Measurements from ENCODE around the gene ARHGAP44. TPM values are rescaled to one million over a fixed set of nuclear protein-coding genes. Genes with fewer than 3 reads are reported as not detected.
A peak's percentile ranks its signal among the peaks of the same experiment; 100 is the strongest.
"Not testable (repeated sequence)": the region's sequence is repeated elsewhere in the genome, so short reads cannot be mapped to it uniquely, and the experiment has no call there.

Gene ARHGAP44
- total RNA-seq, 1 donor from 2014 or later, result 17.5 TPM

DNA sequence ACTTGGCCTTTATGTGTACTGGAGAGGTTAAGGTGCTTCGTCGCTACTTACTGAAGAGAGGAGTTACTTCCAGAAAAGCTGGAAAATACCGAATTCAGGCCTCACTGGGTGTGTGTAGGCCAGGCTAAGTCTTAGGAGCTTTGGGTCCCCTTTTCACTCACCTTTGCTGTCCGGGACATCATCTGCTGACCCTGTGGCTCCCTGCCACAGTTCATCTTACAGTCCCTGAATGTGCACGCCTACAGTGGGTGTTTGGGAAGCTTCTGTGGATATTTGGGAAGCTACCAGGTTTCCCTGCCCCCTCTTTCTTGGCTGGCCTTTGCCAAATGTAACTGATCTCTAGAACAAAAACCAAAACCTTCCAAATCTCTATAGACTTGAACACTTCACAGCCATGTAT, 177.1 kb downstream of the ARHGAP44 start:
- DNase-seq, result no peak
- Mint-ChIP-seq H3K4me3 (ENCODE audit: unreplicated experiment) (no peak overlapping the region), H3K4me1 (ENCODE audit: low read depth, unreplicated experiment) (no peaks in the 10 kb centered on the region), H3K27ac (ENCODE audit: unreplicated experiment) (no peak overlapping the region), H3K9me3 (ENCODE audit: unreplicated experiment) (no peaks in the 10 kb centered on the region), H3K27me3 (ENCODE audit: unreplicated experiment) (peaks cover 2% of the 10 kb centered on the region), H3K36me3 (ENCODE audit: unreplicated experiment) (peaks cover 5% of the 10 kb centered on the region)
- TF ChIP-seq, protein P1, sequence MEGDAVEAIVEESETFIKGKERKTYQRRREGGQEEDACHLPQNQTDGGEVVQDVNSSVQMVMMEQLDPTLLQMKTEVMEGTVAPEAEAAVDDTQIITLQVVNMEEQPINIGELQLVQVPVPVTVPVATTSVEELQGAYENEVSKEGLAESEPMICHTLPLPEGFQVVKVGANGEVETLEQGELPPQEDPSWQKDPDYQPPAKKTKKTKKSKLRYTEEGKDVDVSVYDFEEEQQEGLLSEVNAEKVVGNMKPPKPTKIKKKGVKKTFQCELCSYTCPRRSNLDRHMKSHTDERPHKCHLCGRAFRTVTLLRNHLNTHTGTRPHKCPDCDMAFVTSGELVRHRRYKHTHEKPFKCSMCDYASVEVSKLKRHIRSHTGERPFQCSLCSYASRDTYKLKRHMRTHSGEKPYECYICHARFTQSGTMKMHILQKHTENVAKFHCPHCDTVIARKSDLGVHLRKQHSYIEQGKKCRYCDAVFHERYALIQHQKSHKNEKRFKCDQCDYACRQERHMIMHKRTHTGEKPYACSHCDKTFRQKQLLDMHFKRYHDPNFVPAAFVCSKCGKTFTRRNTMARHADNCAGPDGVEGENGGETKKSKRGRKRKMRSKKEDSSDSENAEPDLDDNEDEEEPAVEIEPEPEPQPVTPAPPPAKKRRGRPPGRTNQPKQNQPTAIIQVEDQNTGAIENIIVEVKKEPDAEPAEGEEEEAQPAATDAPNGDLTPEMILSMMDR (IDR thresholded peaks at IDR 0.05; ENCODE audit: partially characterized antibody, unreplicated experiment), result no peak

DNA sequence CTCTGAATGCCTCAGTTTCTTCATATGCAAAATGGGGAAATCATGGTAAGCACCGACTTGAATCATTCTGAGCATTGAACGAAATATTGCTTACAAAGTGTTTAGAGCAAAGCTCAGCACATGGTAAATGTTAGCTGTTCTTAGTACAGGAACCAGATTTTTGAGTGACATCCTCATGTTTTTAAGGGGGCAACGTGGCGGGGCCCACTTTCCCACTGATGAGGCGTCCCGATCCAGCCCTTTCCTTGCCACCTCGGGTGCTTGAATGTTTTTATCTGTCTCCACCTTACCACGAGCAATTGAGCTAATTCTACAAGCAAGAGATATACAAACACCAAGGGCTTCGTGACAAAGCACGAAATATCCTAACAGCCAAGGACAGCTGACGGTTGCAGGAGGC, 178.7 kb downstream of the ARHGAP44 start:
- H3K4me3 Mint-ChIP-seq (ENCODE audit: unreplicated experiment), result no peak overlapping the region
- no peak overlapping the region for H3K27ac Mint-ChIP-seq (ENCODE audit: unreplicated experiment)
- peaks cover 6% of the 10 kb centered on the region for H3K36me3 Mint-ChIP-seq (ENCODE audit: unreplicated experiment)
- H3K27me3 Mint-ChIP-seq (ENCODE audit: unreplicated experiment), result peaks cover 2% of the 10 kb centered on the region
- DNase-seq, result no peak
- H3K9me3 Mint-ChIP-seq (ENCODE audit: unreplicated experiment), result no peaks in the 10 kb centered on the region
- TF ChIP-seq, protein P1 (IDR thresholded peaks at IDR 0.05; ENCODE audit: partially characterized antibody, unreplicated experiment), result no peak
- no peaks in the 10 kb centered on the region for H3K4me1 Mint-ChIP-seq (ENCODE audit: low read depth, unreplicated experiment)

DNA sequence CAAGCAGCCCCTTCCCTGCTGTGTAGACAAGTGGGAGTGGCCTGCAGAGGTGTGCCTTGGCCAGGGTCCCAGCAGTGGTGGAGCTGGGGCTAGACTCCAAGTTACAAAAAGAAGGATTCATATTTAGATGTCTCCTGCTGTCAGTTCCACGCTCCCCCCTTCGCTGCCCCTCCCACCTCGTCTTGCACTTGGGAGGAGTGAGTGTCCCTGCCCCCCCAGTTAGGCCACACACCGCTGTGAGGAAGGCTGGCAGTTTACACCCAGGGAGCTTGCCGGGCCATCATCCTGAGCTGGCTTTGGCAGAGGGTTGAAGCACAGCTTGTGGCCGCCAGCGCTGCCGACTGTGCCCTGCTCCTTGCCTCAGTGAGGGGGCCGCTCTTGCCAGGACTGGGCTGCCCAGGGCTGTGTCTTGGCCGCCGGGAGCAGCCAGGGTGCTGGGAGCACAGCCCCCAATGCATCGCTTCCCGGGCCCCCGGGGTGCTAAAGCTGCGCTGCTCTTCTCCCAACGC, 184.3 kb downstream of the ARHGAP44 start:
- H3K36me3 Mint-ChIP-seq (ENCODE audit: unreplicated experiment), result peaks cover 6% of the 10 kb centered on the region
- no peak overlapping the region for H3K27ac Mint-ChIP-seq (ENCODE audit: unreplicated experiment)
- peaks cover 2% of the 10 kb centered on the region for H3K27me3 Mint-ChIP-seq (ENCODE audit: unreplicated experiment)
- H3K4me3 Mint-ChIP-seq (ENCODE audit: unreplicated experiment), result peak overlapping the region; percentile 59
- DNase-seq, result no peak
- TF ChIP-seq, protein P1 (IDR thresholded peaks at IDR 0.05; ENCODE audit: partially characterized antibody, unreplicated experiment), result no peak
- H3K4me1 Mint-ChIP-seq (ENCODE audit: low read depth, unreplicated experiment), result no peaks in the 10 kb centered on the region
- H3K9me3 Mint-ChIP-seq (ENCODE audit: unreplicated experiment), result no peaks in the 10 kb centered on the region

DNA sequence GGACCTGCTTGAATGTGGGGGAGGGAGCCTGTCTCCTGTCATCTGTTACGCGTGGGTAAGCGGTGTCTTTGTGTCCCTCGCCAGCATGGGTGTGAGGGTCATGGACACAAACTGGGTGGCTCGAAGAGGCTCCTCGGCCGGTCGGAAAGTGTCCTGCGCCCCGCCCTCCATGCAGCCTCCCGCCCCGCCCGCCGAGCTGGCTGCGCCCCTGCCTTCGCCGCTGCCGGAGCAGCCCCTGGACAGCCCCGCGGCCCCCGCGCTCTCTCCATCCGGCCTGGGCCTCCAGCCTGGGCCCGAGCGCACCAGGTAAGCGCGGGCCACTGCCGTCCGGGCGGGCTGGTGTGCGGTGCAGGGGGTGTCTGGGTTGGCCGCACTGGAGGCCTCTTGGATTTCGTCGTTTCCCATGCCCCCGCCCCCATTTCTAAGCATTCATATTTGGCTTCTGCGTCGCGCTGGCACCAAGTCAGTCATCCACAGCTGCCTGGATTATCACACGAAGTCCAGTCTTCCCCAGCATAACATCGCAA, 184.8 kb downstream of the ARHGAP44 start:
- TF ChIP-seq, protein P1 (IDR thresholded peaks at IDR 0.05; ENCODE audit: partially characterized antibody, unreplicated experiment), result no peak
- peak; percentile 38 for DNase-seq

DNA sequence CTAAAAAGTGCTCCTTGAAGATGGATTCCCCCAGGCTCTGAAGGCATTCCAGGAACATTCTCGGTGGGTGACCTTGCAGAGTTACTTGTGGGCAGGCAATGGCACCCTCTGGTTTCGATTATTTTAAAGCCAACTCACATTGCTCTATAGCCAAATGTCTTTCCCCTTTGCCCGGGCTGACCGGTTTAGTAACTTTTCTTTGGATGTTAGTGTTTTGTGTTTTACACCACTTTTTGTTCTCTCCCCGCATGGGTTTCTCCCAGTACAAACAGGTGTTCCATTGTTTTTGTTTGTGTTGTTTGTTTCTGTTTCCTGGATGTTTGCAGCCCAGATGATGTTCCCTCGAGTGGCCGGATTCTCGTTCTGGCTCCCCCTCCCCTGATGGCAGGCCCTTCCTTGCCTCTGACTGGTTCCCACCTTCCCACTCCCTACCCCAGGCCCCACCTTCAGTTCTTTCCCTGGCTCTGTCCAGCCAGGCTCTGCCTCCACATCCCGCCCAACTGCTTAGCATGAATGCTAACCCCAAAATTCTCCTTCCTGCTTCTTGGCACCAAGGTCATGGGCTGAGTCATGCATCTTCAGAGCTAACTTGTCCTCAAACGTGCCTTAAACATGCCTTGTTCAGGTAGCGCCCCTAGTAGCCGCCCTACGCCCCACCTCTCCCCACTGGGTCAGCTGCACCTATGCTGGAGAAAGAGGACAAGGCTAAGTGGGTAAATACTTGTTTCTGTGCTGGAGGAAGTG, 187.9 kb downstream of the ARHGAP44 start:
- H3K9me3 Mint-ChIP-seq (ENCODE audit: unreplicated experiment), result peaks cover 1% of the 10 kb centered on the region
- H3K4me3 Mint-ChIP-seq (ENCODE audit: unreplicated experiment), result no peak overlapping the region
- H3K27me3 Mint-ChIP-seq (ENCODE audit: unreplicated experiment), result peaks cover 4% of the 10 kb centered on the region
- no peak for DNase-seq
- TF ChIP-seq, protein P1 (IDR thresholded peaks at IDR 0.05; ENCODE audit: partially characterized antibody, unreplicated experiment), result no peak
- H3K36me3 Mint-ChIP-seq (ENCODE audit: unreplicated experiment), result peaks cover 2% of the 10 kb centered on the region
- no peaks in the 10 kb centered on the region for H3K4me1 Mint-ChIP-seq (ENCODE audit: low read depth, unreplicated experiment)
- H3K27ac Mint-ChIP-seq (ENCODE audit: unreplicated experiment), result no peak overlapping the region

More for the DNA sequence above, 184.8 kb downstream of the ARHGAP44 start:
- peaks cover 6% of the 10 kb centered on the region for H3K36me3 Mint-ChIP-seq (ENCODE audit: unreplicated experiment)
- H3K4me1 Mint-ChIP-seq (ENCODE audit: low read depth, unreplicated experiment), result no peaks in the 10 kb centered on the region
- H3K4me3 Mint-ChIP-seq (ENCODE audit: unreplicated experiment), result peak overlapping the region; percentile 78
- H3K27ac Mint-ChIP-seq (ENCODE audit: unreplicated experiment), result no peak overlapping the region
- H3K9me3 Mint-ChIP-seq (ENCODE audit: unreplicated experiment), result no peaks in the 10 kb centered on the region
- H3K27me3 Mint-ChIP-seq (ENCODE audit: unreplicated experiment), result peaks cover 2% of the 10 kb centered on the region

DNA sequence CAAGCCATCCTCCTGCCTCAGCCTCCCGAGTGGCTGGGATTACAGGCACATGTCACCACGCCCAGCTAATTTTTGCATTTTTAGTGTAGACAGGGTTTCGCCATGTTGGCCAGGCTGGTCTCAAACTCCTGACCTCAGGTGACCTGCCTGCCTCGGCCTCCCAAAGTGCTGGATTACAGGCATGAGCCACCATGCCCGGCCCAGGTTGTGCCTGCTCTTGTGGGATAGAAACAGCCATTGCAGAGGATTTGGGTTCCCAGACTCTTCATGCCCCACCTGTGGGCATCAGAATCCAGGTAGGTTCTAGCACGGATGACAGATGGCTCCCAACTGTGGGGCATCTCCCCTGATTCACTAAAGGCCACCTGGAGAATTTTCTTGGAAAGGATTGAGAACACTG, 189.5 kb downstream of the ARHGAP44 start:
- H3K9me3 Mint-ChIP-seq (ENCODE audit: unreplicated experiment); H3K36me3 Mint-ChIP-seq (ENCODE audit: unreplicated experiment); H3K27ac Mint-ChIP-seq (ENCODE audit: unreplicated experiment); H3K4me1 Mint-ChIP-seq (ENCODE audit: low read depth, unreplicated experiment); H3K27me3 Mint-ChIP-seq (ENCODE audit: unreplicated experiment); DNase-seq; H3K4me3 Mint-ChIP-seq (ENCODE audit: unreplicated experiment): not testable (repeated sequence)

Measured in glutamatergic neuron (in vitro differentiated cells).